Measurements from ENCODE around the gene HNRNPU.

The HNRNPU gene

DNA sequence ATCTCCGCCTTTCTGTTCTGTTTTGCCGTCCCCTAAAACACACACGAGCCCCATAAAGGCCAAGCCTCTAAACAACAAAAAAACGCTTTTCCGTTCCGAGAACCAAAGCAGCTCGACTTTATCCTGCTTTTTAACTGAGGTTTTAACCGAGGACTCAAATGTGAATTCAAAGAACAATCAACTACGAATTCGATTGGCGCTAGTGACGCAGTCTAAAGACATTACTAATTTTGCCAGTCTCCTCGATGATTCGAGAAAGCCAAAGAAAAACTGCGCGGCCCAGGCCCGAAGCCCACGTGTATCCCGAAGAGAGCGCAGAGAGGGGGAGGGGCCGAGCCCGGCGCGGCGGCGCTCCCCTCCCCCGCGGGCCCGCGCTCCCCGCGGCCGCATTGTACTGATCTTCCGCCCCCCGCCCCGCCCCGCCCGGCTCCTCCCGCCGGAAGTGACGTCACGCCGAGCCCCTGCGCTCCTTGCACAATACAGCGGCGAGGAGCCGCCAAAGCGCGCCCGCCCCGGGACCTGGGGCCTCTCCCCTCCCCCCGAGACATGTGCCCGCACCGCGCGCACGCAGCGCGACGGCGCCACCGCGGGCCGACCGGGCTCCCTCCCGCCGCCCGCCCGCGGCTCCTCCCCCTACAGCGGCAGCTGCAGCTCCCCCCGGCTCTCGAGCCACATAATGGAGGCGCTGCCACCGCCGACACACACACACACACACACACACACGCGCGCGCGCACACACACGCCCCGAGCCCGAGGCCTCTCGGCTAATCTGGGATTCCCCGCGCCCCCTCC, 1.4 kb downstream of the HNRNPU start:
- DNase-seq (ENCODE audit: low read depth) = peak; percentile 87

DNA sequence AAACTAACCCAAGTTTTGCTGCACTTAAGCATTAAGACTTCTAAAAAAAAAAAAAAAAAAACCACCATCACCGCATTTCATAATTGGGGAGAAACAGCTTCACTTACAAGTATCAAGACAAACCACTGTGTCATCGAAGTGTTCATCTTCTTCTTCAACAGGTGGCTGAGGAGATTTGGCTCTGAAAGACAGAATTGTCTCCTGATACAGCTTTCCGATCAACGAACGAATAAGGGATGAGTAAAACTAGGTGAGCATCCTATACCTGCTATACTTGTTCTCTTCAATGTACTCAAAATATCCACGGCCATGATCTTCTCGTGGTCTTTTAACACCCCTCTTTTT, 2.0 kb downstream of the HNRNPU start:
- no peak for DNase-seq (ENCODE audit: low read depth)

DNA sequence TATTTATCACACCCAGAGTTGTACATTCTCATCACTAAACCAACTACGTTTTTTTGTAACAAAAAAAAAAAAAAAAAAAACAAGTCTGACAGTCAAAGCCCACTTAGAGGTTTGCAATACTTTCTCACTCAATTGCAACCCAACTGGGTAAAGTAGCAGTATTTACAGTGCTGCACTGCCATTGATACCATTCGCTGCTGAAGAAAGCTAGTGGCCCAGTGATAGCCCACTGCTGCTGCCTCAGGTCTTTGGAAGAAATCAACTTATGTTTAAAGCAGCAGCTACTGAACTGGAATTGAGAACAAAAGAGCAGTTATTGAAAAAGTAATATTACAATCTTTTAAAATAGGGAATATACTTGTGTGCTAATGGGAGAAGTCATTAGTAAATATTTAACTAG, 2.7 kb downstream of the HNRNPU start:
- no peak for DNase-seq (ENCODE audit: low read depth)

DNA sequence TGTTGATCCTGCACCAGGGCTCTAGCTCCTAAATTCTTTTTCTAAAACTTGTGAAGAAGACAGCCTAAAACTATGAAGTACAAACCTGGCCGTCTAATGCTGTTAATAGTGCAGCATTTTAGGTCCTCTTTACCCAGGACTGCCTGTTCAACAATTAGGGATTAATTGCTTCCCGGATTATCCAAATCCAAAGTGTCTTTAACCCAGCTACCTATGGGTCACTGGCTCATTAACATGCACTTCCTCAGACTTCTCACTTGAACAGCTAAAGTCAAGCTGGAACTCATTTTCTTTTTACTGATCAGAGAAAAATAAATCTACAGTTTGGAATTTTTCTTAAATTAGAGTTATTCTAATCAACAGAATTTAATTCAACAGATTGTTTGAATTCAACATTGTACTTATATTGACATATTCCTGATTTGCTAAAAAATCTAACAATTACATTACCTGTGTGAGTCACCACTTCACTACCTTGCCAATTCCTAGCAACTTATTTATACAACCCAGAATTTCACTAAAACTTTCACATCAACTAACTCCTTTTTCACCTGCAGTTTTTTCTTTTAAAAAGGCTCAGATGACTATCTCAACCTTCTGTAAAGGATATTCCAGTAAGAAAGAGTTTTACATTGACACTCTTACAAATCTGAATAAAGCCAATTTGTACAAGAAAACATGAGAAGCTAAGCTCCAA, 3.3 kb downstream of the HNRNPU start:
- DNase-seq (ENCODE audit: low read depth) = no peak

DNA sequence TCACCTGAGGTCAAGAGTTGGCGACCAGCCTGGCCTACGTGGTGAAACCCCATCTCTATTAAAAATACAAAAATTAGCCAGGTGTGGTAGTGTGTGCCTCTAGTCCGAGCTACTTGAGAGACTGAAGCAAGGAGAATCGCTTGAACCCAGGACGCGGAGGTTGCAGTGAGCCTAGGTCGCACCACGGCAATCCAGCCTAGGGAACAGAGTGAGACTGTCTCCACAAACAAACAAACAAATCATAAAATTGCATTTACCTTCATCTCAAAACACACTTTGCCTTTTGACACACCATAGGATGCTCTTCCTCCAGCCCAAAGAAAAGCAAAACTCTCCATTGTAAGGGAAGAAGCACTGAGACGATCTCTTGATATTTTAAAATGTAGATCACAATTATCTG, 4.3 kb downstream of the HNRNPU start:
- no peak for DNase-seq (ENCODE audit: low read depth)

DNA sequence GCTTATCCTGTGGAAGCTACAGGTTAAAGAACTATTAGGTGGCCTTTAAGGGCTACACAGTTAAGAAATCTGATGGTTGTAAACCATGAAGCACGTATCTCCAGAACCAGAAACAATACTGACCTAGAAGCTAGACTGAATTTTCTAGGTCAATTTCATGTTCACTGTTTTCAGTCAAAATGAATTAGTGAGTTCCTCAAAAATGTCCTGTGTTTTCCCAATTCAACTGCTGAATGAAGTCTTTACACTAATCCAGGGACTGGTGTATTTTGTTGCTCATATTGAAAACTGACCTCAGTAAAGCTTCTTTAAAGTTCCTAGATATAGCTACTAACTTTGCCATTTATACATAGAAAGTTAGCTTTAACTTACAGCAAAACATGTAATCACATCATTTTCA, 6.0 kb downstream of the HNRNPU start:
- DNase-seq (ENCODE audit: low read depth) = no peak

DNA sequence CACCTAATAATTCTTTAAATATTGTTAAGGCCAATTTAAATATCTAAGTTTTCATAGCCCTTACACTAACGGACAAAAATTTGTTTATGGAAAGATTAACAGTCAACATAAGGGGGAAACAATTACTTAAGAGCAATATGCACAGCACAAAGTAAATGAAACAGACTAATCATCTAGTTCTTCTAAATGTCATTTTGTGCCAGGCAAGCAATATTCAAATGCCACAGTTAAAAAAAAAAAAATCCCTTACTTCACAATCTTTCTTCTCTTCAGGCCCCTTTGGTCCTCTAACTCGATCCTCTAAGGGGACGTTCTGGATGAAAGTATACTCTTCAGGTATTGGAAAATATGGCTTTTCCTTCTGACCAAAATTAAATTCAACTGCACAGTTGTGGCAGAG, 6.6 kb downstream of the HNRNPU start:
- DNase-seq (ENCODE audit: low read depth) = no peak

DNA sequence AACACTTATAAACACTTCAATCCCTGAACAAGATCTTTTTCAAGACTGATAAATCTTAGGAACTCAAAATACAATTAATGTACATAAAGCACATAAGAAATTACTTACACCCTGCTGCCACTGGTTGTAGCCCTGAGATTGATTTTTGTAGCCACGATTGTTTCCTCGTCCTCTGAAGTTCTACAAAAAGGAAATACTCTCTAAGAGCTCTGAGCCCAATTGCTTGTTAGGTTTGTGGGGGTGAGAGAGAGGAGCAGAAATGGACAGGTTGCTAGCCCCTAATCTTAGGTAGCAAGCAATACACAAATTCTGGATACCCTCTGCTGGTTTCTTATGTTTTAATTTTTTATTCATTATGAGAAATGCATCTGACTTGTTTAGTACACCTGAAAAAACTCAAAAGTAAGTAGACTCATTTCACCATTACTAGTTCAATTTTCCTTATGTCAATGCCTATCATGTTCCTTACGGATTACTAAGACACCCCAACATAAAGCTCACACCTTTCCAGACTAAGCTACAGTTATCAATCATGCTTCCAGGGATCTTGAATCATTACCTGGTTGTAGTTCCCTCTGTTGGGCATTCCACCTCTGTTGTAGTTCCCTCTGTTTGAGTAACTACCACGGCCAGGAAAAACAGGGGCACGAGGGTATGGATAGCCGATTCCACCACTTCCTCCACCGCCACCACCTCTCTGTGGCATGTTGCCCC, 9.3 kb downstream of the HNRNPU start:
- DNase-seq (ENCODE audit: low read depth) = no peak

DNA sequence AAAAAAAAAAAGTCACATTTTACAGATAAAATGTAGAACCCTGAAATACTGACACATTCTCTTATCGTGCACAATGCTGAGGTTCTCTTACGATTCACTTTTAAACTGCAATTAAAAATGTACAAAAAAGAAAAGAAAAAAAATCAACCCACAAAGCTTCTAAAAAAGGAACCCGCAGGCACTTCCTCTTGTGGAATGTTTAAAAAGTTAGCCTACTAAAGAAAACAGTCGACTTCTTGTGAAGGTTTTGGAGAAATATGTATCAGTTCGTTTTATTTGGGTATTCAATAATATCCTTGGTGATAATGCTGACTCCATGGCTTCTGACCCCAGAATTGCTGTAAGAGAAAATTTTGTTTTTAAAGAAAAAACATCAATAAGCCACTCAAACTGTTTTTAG, 10.2 kb downstream of the HNRNPU start:
- no peak for DNase-seq (ENCODE audit: low read depth)

DNA sequence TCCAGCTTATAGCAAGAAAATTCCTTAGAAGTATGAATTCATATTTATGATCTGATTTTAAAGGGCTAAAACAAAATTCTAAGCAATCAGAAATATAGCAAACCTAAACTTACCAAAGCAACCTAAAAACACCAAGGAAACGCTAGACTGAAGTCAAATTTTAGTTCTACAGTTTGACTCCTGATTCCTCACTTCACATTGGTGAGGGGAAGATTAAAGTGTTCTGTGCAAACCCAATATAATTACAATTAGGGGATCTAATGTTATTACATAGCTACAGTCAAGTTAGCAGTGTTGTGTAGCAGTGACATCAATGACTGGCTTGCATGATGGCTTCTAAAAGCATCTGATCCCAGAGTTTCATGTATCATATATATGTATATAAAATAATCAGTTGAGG, 11.6 kb downstream of the HNRNPU start:
- DNase-seq (ENCODE audit: low read depth) = no peak

DNA sequence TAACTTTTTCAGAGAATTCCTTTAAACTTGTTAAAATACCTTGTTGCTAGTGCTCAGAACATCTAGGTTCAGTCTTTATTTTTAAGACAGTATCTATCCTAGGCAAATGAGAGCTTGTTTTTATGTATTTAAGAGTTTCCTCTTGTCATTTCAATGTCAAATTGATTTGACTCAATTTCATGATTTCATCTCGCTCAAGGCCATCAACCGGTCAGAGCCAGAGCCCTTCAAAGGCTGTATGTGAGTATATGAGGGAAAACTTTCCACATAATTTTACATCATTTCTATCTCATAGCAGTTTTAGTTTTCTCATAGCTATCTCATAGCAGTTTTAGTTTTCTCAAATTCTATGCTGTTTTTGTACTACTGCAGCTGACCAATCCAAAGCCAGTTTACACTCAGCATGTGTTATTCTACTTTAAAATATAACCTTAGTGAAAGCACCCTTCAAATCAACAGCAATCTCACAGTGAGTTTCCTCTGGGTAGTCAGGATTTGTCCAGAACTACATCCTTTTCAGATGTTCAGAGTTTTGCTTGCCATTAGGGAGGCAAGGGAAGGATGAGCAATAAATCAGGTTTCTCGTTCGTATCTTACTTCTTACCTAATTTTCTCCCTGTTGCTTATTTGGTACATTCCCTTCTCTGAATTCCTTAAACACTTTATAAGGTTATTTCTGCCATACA, 12.7 kb downstream of the HNRNPU start:
- no peak for DNase-seq (ENCODE audit: low read depth)

DNA sequence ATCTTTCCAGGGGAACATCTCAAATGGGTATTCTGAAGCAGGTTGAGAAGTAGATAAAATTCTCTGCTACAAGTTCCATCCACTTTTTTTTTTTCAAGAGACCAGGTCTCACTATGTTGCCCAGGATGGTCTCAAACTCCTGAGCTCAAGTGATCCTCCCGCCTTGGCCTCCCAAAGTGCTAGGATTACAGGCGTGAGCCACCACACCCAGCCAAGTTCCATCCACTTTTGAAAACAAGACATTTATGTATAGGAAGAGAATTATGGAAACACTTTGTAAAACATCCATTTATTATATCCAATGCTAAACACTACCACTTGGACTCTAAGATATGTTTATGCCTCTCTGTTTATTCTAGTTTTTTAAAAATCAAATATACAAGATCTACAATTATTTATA, 13.4 kb downstream of the HNRNPU start:
- DNase-seq (ENCODE audit: low read depth) = no peak

DNA sequence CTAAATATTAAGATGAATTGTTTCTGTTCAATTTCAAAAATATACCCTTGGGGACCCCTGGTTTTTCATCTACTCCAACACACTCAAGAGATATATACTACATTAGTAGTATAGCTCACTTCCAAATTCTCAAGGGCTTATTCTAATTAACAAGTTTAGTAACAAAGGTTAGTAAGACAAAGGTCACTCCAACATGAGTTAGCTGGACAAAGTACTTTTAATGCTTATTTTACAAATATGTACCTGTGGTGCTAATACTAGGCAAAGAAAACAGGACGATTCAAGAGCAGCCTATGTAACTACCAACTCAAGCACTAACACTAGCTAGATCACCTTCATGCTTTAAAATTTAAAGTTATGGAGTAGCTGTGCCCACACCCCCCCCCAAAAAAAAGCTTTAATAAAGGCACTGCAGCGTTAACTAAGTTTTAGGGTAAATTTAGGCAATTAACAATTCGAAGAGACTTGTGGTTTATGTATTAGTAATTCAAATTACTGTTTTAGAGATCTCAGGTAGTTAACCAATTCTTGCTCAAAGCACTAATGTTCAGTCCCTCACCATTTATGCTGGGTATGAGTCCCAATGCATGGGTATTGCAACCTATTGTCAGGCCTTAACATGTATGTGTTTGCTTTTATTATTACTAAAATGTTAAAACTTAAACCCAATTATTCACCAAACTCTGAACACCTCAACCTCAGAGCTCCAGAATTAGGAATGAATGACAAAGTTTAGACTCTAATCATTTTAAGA, 14.1 kb downstream of the HNRNPU start:
- DNase-seq (ENCODE audit: low read depth) = no peak

DNA sequence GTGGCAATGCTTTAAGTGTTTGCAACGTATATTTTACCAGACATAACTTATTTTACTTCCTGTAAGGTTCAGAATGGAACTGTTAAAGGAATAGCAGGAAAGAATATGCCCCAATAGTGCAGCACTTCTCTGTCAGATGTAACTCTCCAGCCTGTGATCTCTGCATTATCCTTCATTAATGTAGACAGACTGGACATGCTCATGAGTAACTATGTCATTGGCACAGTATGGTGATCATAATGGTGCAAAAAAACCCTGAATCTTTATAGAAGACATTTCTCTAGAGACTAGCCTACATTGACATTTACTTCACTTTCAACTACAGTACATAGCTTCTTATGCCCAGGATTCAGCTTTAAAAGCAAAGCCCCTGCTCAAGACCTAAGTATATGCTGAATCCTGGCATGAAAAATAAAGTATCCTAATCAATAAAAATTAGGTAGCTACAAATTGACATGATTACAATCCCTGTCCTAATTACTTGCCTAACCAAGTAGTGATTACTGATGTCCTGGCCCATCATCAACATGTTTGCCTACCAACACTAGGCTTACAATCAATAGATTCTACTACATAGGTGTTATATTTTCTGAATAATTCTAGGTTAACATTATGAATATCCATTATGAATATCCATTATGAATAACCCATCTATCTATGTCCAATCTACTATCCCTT, 15.0 kb downstream of the HNRNPU start:
- DNase-seq (ENCODE audit: low read depth) = no peak

DNA sequence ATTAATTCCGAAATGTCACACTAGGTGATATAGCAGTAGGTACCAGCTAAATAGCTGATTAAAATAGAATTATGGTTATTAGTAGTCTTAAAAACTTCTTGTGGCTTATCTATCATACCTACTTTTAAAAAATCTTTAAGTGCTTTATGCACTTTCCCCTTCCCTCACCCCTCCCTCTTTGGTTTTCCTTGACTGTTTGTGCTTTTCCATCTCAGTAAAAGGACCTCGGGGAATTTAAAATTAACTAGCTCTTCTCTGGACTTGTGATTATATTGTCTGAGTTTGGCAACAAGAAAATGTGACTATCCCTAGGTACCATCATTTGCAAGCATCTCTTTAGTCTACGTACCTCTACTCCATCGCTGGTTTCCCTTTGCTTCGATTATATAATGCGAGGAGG, 17.7 kb downstream of the HNRNPU start:
- DNase-seq (ENCODE audit: low read depth) = no peak

DNA sequence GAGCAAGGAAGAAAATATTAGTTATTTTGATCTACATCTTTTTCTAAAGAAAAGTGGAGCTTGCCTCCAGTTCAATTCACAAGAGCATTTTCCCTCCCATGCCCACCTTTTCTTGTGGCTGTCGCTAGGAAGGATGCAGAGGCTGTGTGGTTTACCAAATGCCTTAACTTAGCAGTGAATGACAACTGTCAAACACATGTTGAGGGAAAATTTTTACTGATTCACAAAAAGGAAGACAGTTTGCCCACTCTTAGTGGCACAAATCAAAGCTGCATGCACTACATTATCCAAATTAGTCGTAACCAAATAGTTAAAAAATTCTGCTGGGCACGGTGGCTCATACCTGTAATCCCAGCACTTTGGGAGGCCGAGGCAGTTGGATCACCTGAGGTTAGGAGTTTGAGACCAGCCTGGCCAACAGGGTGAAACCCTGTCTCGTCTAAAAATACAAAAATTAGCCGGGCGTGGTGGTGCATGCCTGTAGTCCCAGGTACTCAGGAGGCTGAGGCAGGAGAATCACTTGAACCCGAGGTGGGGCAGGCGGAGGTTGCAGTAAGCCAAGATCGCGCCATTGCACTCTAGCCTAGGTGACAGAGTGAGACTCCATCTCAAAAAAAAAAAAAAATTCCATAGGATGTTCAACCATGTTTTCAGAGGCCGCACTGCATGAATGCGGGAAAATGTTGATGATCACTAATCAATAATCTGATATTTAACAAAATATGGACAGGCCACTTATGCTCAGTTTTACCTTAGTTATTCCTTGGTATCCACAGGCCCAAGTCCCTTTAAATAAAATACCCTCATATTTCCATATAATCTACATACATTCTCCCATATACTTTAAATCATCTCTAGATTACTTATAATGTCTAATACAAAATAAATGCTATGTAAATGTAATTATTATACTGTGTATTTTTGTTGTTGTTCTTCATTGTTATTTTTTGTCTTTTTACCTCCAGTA, 19.9 kb downstream of the HNRNPU start:
- DNase-seq (ENCODE audit: low read depth) = no peak

DNA sequence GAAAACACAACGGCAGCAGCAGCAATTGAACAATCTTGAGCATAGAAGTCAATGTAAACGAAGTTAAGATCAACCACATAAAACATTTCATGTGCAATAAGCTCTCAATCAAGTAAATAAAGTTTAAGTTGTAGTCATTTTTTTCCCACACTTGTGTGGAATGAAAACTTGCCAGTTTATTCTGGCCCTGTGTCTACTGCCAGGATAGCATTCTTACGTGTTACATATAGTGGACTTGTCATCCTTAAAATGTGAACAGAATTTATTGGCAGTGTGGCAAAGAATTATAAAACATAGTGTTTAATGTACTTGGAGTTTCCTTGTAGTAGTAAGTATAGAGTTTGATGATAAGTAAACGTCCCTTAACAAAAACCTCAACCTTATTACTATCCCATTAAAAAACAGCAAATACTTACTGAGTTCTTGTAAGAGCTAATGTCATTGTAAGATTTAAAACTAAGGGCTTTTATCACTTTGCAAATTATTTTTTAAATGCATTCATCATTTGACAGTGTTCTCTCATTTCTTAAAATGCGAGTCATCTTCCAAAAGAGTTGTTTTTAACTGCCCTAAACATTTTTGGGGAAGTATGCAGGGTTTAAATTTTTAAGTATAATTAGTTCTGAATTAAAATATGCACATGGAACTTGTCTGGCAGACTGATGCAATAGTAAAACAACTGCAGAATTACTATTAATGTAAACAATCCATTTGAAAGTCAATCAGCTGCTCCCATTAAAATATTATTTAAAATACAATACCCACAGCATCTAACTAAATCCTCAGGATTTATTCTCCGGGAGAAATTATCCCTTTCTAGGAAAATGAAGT, 21.0 kb downstream of the HNRNPU start:
- DNase-seq (ENCODE audit: low read depth) = no peak

DNA sequence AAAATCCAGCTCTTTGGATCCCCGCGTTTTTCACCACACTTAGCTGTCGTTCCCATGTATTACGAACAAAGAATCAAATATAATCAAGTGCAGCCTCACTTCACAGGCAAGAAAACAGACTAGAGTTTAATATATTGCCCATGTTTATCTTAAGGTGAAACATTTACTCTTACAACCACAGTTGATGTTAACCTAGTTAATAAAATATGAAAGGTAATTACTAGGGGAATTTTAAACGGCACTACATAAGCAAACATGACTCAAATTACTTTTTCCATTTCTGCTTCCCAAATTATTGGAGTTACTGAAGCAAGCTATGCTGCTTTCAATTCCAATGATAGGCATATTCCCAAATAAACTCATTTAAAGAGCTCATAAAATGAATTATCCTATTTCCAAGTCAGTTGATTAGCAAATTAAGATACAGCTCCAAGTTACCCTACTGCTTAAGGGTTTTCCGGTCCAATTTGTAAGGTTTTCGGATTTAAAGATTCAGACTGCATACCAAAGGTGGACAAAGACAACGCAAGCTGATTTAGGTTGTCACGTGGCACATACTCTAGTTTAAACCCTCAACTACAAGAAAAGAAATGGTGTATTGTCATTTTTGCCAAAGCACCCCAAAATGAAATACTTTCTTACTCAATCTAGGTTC, 22.9 kb downstream of the HNRNPU start:
- DNase-seq (ENCODE audit: low read depth) = no peak

Measured in stromal cell of bone marrow (primary cell).